HEK293 (cell line): ENCODE data around the gene MDFIC.

Experiments used
- ATF2 ChIP-seq: fragments of 450-650 bp; formaldehyde crosslinking; IDR thresholded peaks from 2 replicates; pipeline ENCODE4 v1.5.1; 2016; ENCODE audit warnings: missing biosample characterization, missing genetic modification characterization, low read depth
- EGR2 ChIP-seq: fragments of 450-650 bp; formaldehyde crosslinking; IDR thresholded peaks from 2 replicates; pipeline ENCODE4 v1.5.1; 2016; ENCODE audit warnings: low read depth, missing biosample characterization, missing genetic modification characterization
- ZBTB21 ChIP-seq: fragments of 450-650 bp; formaldehyde crosslinking; IDR thresholded peaks from 2 replicates; pipeline ENCODE4 v1.5.1; 2017; ENCODE audit warnings: missing biosample characterization, missing genetic modification characterization
- ZNF311 ChIP-seq: fragments of 450-650 bp; formaldehyde crosslinking; IDR thresholded peaks from 2 replicates; pipeline ENCODE4 v1.5.1; 2017; ENCODE audit warnings: missing biosample characterization, missing genetic modification characterization, borderline replicate concordance
- ZNF654 ChIP-seq: fragments of 450-650 bp; formaldehyde crosslinking; IDR thresholded peaks from 2 replicates; pipeline ENCODE4 v1.5.1; 2016; ENCODE audit warnings: low read depth, missing biosample characterization, missing genetic modification characterization
- ZNF785 ChIP-seq: fragments of 450-650 bp; formaldehyde crosslinking; IDR thresholded peaks from 2 replicates; pipeline ENCODE4 v1.5.1; 2016; ENCODE audit warnings: missing biosample characterization, missing genetic modification characterization
- TF ChIP-seq, protein P1 (sequence below): fragments of 450-650 bp; formaldehyde crosslinking; IDR thresholded peaks from 2 replicates; pipeline ENCODE4 v1.5.1; 2016; ENCODE audit warnings: missing biosample characterization, missing genetic modification characterization

GRCh38 chr7:114938785-114939184 lies 16.9 kb downstream of the MDFIC start:
- TF ChIP-seq ZBTB21 = no peak
- TF ChIP-seq, protein P1, sequence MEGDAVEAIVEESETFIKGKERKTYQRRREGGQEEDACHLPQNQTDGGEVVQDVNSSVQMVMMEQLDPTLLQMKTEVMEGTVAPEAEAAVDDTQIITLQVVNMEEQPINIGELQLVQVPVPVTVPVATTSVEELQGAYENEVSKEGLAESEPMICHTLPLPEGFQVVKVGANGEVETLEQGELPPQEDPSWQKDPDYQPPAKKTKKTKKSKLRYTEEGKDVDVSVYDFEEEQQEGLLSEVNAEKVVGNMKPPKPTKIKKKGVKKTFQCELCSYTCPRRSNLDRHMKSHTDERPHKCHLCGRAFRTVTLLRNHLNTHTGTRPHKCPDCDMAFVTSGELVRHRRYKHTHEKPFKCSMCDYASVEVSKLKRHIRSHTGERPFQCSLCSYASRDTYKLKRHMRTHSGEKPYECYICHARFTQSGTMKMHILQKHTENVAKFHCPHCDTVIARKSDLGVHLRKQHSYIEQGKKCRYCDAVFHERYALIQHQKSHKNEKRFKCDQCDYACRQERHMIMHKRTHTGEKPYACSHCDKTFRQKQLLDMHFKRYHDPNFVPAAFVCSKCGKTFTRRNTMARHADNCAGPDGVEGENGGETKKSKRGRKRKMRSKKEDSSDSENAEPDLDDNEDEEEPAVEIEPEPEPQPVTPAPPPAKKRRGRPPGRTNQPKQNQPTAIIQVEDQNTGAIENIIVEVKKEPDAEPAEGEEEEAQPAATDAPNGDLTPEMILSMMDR (tag by site-specific recombination) = no peak
- no peak for TF ChIP-seq ZNF785 (tag by site-specific recombination)
- TF ChIP-seq ZNF654 (tag by site-specific recombination) = no peak
- no peak for TF ChIP-seq EGR2 (tag by site-specific recombination)
- TF ChIP-seq ZNF311 (tag by site-specific recombination) = no peak
- no peak for TF ChIP-seq ATF2
